ENCODE measurements around the gene LY86. TPM values are rescaled to one million over a fixed set of nuclear protein-coding genes. Genes with fewer than 3 reads are reported as not detected.

LY86 gene
- total RNA-seq (2016; rRNA removed; fragmentation: Illumina TruSeq; extraction: Trizol): not detected in 2 replicates
- not detected in 2 replicates for total RNA-seq (2016; cell fraction: cytosol; rRNA removed; fragmentation: Illumina TruSeq; extraction: Trizol; ENCODE audit: low read depth)
- not detected in 2 replicates for total RNA-seq (2016; cell fraction: insoluble cytoplasmic fraction; rRNA removed; fragmentation: Illumina TruSeq; extraction: Trizol)
- not detected in 2 replicates for total RNA-seq (2016; cell fraction: membrane; rRNA removed; fragmentation: Illumina TruSeq; extraction: Trizol)
- not detected in 2 replicates for total RNA-seq (2016; cell fraction: nucleus; rRNA removed; fragmentation: Illumina TruSeq; extraction: Trizol)
- polyA plus RNA-seq (2011; rRNA removed): not detected in 2 replicates
- not detected in 2 replicates for polyA plus RNA-seq (2011; cell fraction: cytosol; rRNA removed)
- polyA plus RNA-seq (2011; cell fraction: nucleus; rRNA removed): not detected in 2 replicates
- polyA plus RNA-seq (2012): not detected in 2 replicates
- not detected in 2 replicates for polyA plus RNA-seq (2016; cell fraction: cytosol; fragmentation: Illumina TruSeq; extraction: Trizol; ENCODE audit: low read depth)
- not detected in 2 replicates for polyA plus RNA-seq (2016; cell fraction: insoluble cytoplasmic fraction; fragmentation: Illumina TruSeq; extraction: Trizol; ENCODE audit: low read depth)
- polyA plus RNA-seq (2016; cell fraction: membrane; fragmentation: Illumina TruSeq; extraction: Trizol; ENCODE audit: low read depth): not detected in 2 replicates
- polyA plus RNA-seq (2016; cell fraction: nucleus; fragmentation: Illumina TruSeq; extraction: Trizol; ENCODE audit: insufficient read depth, low read depth): not detected in 2 replicates
- not detected in 2 replicates for polyA minus RNA-seq (2011; rRNA and poly(A)+ RNA removed; ENCODE audit: low replicate concordance)
- polyA minus RNA-seq (2011; cell fraction: cytosol; rRNA and poly(A)+ RNA removed): not detected in 2 replicates
- not detected in 2 replicates for polyA minus RNA-seq (2011; cell fraction: nucleus; rRNA and poly(A)+ RNA removed)
- Bru-seq, nascent RNA: percentile 8 among the genes with signal in this experiment
- percentile 6 among the genes with signal in this experiment for BruChase-seq, experiment 1, labeled RNA remaining after a 6-hour chase
- BruChase-seq, experiment 2, labeled RNA remaining after a 2-hour chase: percentile 8 among the genes with signal in this experiment
- long read RNA-seq, experiment 1: 0 reads
- long read RNA-seq, experiment 2: 0 reads

- POLR2A ChIA-PET: no interaction called here
- in situ Hi-C loops (cut with HindIII; ENCODE audit: extremely low pct_ligation_motif_present, low pct_unique_long_range_greater_than_20kb): no loop called here
- Histone ChIP-seq H3K9ac (ENCODE audit: insufficient read depth, low read depth, low read length) (no peak within 1 kb of the TSS), H3K27me3 (ENCODE audit: control insufficient read depth in 1 of 2, insufficient read depth in 2 of 2, low read length in 2 of 2) (peaks cover 0 to 27% of the 10 kb centered on the region in 2 experiments; a peak in 3 of 5 replicates), H3K9me3 (ENCODE audit: low read length) (no peaks in the 10 kb centered on the region), H3K27ac (ENCODE audit: extremely low read length, insufficient read depth, low read length) (no peak within 1 kb of the TSS), H3K79me2 (ENCODE audit: insufficient read depth, low read length) (no peaks in the 10 kb centered on the region), H3K36me3 (replicated peaks in 1 of 2; ENCODE audit: control insufficient read depth in 1 of 2, insufficient read depth in 2 of 2, low read length in 2 of 2) (no peaks in the 10 kb centered on the region), H2AFZ (ENCODE audit: low read length) (no peak within 1 kb of the TSS), H4K20me1 (ENCODE audit: insufficient read depth, low read length) (no peaks in the 10 kb centered on the region), H3K4me2 (ENCODE audit: low read depth, low read length) (no peak within 1 kb of the TSS), H3K4me1 (ENCODE audit: insufficient read depth, low read length) (no peaks in the 10 kb centered on the region), H3K4me3 (replicated peaks in 1 of 3; ENCODE audit: insufficient read depth in 1 of 3, low read depth in 2 of 3, low read length in 3 of 3) (no peak within 1 kb of the TSS)
- CTCF ChIA-PET (ENCODE audit: low intra/inter-chr PET ratio, low total read pairs): no interaction called here
- DNase-seq (ENCODE audit: low spot score) (no peak), ATAC-seq (no peak), FAIRE-seq (no peak)
- TF ChIP-seq, protein P1, sequence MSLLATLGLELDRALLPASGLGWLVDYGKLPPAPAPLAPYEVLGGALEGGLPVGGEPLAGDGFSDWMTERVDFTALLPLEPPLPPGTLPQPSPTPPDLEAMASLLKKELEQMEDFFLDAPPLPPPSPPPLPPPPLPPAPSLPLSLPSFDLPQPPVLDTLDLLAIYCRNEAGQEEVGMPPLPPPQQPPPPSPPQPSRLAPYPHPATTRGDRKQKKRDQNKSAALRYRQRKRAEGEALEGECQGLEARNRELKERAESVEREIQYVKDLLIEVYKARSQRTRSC (CRISPR knock-in tag; IDR thresholded peaks at IDR 0.05; ENCODE audit: low read depth): no peak
- no peak for TF ChIP-seq ZMAT5 (CRISPR knock-in tag; IDR thresholded peaks at IDR 0.05; ENCODE audit: borderline replicate concordance, low read depth)
- TF ChIP-seq ZNF549 (CRISPR knock-in tag; IDR thresholded peaks at IDR 0.05): no peak
- no peak for TF ChIP-seq JUNB (CRISPR knock-in tag; IDR thresholded peaks at IDR 0.05; ENCODE audit: borderline replicate concordance)
- no peak for TF ChIP-seq ZNF879 (CRISPR knock-in tag; IDR thresholded peaks at IDR 0.05)
- TF ChIP-seq ZNF160 (CRISPR knock-in tag; IDR thresholded peaks at IDR 0.05): no peak
- TF ChIP-seq STAG1 (CRISPR knock-in tag; IDR thresholded peaks at IDR 0.05): no peak
- no peak for TF ChIP-seq CSRNP2 (CRISPR knock-in tag; conservative IDR thresholded peaks at IDR 0.05; ENCODE audit: low read depth)
- TF ChIP-seq ZNF790 (CRISPR knock-in tag; IDR thresholded peaks at IDR 0.05; ENCODE audit: borderline replicate concordance): no peak
- TF ChIP-seq HMG20B (CRISPR knock-in tag; conservative IDR thresholded peaks at IDR 0.05): no peak
- TF ChIP-seq SNRNP70 (IDR thresholded peaks at IDR 0.05; ENCODE audit: low read depth, low read length): no peak
- TF ChIP-seq ZBTB33 (CRISPR knock-in tag; IDR thresholded peaks at IDR 0.05): no peak
- 43% methylated on average over 12 of the region's 14 CpGs for WGBS (ENCODE audit: low lambda C conversion rate)
- no TSS peak for BruUV-seq (replicated peaks)
- intact Hi-C loops (cut with micrococcal nuclease; ENCODE audit: unreplicated experiment): no loop called here
Observed at GRCh38 chr6:6588064-6588923, at the start of gene LY86. TSS of gene LY86 (plus strand) at chr6:6588720. CDS start at chr6:6588735, 15 bp downstream.
